Esophagus squamous epithelium (tissue), 5 donors: Measurements from ENCODE around the gene TSHZ2. TPM values are rescaled to one million over a fixed set of nuclear protein-coding genes. Genes with fewer than 3 reads are reported as not detected.

ENCODE experiments used
- DNase-seq: peaks from one replicate; lab custom pipeline; 2025; lab: John Stamatoyannopoulos, UW
- H3K27ac ChIP-seq, 4 donors: fragments of 200-600 bp; sonication (generic); one replicate each; pipeline ENCODE4 v1.5.1; 2016 to 2019; ENCODE audit warnings: mild to moderate bottlenecking in 1 of 4
- H3K27me3 ChIP-seq, 4 donors: fragments of 200-600 bp; sonication (generic); 1 replicate in 3 of 4; 2 replicates in 1 of 4; pipeline versions ENCODE4 v1.5.1 to v1.6.0; 2017 to 2021; ENCODE audit warnings: antibody characterized with exemption in 1 of 4
- H3K36me3 ChIP-seq, 3 donors: fragments of 200-600 bp; sonication (generic); one replicate each; pipeline ENCODE4 v1.5.1; 2016 to 2019
- H3K4me1 ChIP-seq, 3 donors: fragments of 200-600 bp; sonication (generic); one replicate each; pipeline ENCODE4 v1.5.1; 2017 to 2019
- H3K4me3 ChIP-seq, 4 donors: fragments of 200-600 bp; sonication (generic); 1 replicate in 3 of 4; 2 replicates in 1 of 4; pipeline ENCODE4 v1.5.1; 2016 to 2019; ENCODE audit warnings: mild to moderate bottlenecking in 2 of 4, moderate library complexity in 1 of 4
- H3K9me3 ChIP-seq, 3 donors: fragments of 200-600 bp; sonication (generic); one replicate each; pipeline ENCODE4 v1.5.1; 2016 to 2019
- CTCF ChIP-seq, 6 experiments: fragments of 450-650 bp in 4 of 6; fragments of 200-600 bp in 2 of 6; sonication (generic) in 2 of 6; IDR thresholded peaks; one replicate each; pipeline ENCODE4 v1.5.1; 2016 to 2019; ENCODE audit warnings: antibody characterized with exemption in 6 of 6, mild to moderate bottlenecking in 4 of 6, moderate library complexity in 4 of 6
- POLR2A ChIP-seq, 4 donors: fragments of 450-650 bp; IDR thresholded peaks; one replicate each; pipeline ENCODE4 v1.6.1; 2017; ENCODE audit warnings: antibody characterized with exemption in 4 of 4, mild to moderate bottlenecking in 4 of 4, moderate library complexity in 3 of 4
- WGBS, 2 donors: methylation state at CpG; one replicate each; pipeline ENCODE4 v1.1.5; 2018; 5-methylcytosine and 5-hydroxymethylcytosine counted together
- intact Hi-C: fragments of 100-400 bp; cut with DNase I; formaldehyde crosslinking; loops from one replicate; pipeline ENCODE4 v1.15.0; 2022
- total RNA-seq, 4 donors: library from RNA; depleted of rRNA; stranded (reverse); fragments of >200 nt; gene quantifications; one replicate each; pipeline ENCODE4 v1.1.0, GENCODE V29; 2016
- donor health status: DM: yes; HTN: yes; CAD: no.

The TSHZ2 gene
- total RNA-seq, 4 donors from 2014 or later: 4.7 to 22.0 (median 12.9) TPM

- no peaks in the 10 kb centered on the region for H3K27me3 ChIP-seq
- H3K4me3 ChIP-seq: no peak overlapping the region
- no peak overlapping the region for H3K27ac ChIP-seq
- no peaks in the 10 kb centered on the region for H3K9me3 ChIP-seq
- intact Hi-C loops: no loop called here
- H3K36me3 ChIP-seq: no peaks in the 10 kb centered on the region
- no peak for TF ChIP-seq POLR2A (IDR thresholded peaks at IDR 0.05)
- TF ChIP-seq CTCF (IDR thresholded peaks at IDR 0.05): no peak
- H3K4me1 ChIP-seq: peaks cover 0 to 11% (median 0%) of the 10 kb centered on the region in 3 donors
- DNase-seq: no peak
Observed at GRCh38 chr20:53152228-53152627, 180.1 kb downstream of the TSHZ2 start.

DNA sequence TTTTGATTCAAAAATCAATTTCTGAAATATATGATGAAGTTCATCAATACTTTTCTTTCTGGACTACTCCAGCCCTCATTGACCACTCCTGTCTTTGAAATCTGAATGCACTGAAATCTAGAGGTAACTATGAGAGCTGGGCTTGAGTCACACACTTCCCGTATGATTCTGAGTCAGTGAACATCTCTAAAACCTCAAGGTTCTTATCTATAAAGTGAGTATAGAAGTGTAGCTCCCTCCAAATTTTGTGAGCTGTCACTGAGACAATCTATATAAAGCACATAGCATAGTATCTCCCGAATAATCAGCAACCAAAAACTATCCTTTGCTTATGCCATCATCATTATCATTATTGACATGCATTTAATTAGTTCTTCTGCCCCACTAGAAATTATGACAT is 182.4 kb downstream of the TSHZ2 start:
- 68 to 71% methylated on average over 2 of the region's 2 CpGs for WGBS, 2 donors
- intact Hi-C loops: no loop called here
- no peak overlapping the region for H3K4me3 ChIP-seq
- H3K4me1 ChIP-seq: no peaks in the 10 kb centered on the region
- H3K27me3 ChIP-seq: no peaks in the 10 kb centered on the region
- no peak overlapping the region for H3K27ac ChIP-seq
- H3K36me3 ChIP-seq: no peaks in the 10 kb centered on the region
- no peak for DNase-seq
- TF ChIP-seq CTCF (IDR thresholded peaks at IDR 0.05) (no peak), POLR2A (IDR thresholded peaks at IDR 0.05) (no peak)
- H3K9me3 ChIP-seq: no peaks in the 10 kb centered on the region

- no peak overlapping the region for H3K4me3 ChIP-seq
- H3K36me3 ChIP-seq: no peaks in the 10 kb centered on the region
- peak in 5 of 6 experiments; percentile 36 to 61 (median 44) for TF ChIP-seq CTCF (IDR thresholded peaks at IDR 0.05)
- no peak for TF ChIP-seq POLR2A (IDR thresholded peaks at IDR 0.05)
- 75 to 88% methylated on average over 11 of the region's 11 CpGs for WGBS, 2 donors
- no peaks in the 10 kb centered on the region for H3K27me3 ChIP-seq
- no peaks in the 10 kb centered on the region for H3K9me3 ChIP-seq
- no peak for DNase-seq
- H3K27ac ChIP-seq: no peak overlapping the region
- H3K4me1 ChIP-seq: peaks cover 0 to 14% (median 0%) of the 10 kb centered on the region in 3 donors
- intact Hi-C loops: no loop called here
Observed at GRCh38 chr20:53157443-53158408, 185.6 kb downstream of the TSHZ2 start.

DNA sequence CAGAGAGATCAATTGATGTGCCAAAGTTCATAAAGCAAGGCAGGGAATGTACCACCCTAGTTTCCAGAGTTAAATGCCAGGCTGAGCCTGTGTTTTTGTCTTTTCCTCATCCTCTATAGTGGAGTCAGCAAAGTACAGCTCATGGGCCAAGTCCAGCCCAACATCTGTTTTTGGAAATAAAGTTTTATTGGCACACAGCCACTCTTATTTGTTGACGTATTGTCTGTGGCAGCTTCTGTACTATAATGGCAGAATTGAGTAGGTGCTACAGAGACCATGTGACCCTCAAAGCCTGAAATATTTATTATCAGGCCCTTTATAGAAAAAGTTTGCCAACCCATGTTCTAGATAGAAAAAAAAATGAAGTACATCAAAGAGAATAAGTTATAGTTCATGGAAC is 187.0 kb downstream of the TSHZ2 start:
- no peaks in the 10 kb centered on the region for H3K36me3 ChIP-seq
- 43 to 65% methylated on average over 1 of the region's 1 CpG for WGBS, 2 donors
- intact Hi-C loops: no loop called here

More for the DNA sequence above, 187.0 kb downstream of the TSHZ2 start:
- H3K27me3 ChIP-seq: no peaks in the 10 kb centered on the region
- no peaks in the 10 kb centered on the region for H3K9me3 ChIP-seq
- no peak overlapping the region for H3K27ac ChIP-seq
- peaks cover 0 to 14% (median 0%) of the 10 kb centered on the region in 3 donors for H3K4me1 ChIP-seq
- H3K4me3 ChIP-seq: no peak overlapping the region
- DNase-seq: no peak
- no peak for TF ChIP-seq POLR2A (IDR thresholded peaks at IDR 0.05)
- no peak for TF ChIP-seq CTCF (IDR thresholded peaks at IDR 0.05)
